ENCODE measurements around the gene POU2F1.

DNA sequence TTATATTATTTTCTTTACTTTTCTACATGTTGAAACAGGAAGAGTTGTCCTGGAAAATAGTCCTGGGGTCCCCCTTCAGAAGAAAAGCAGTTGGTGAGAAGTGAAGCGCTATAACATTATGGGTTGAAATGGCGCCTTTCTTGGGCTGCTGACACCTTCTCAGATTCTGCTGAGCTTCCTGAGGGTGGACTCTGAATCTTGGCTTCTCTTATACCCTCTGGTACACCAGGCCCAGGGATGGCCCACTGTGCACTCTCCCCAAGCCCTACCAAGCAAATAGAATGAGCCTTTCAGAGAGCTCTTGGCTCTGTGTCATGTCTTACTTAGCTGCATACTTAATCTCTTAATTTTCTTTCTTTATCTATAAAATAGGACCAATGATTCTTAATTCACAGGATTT lies 255.4 kb downstream of the POU2F1 start:
- TF ChIP-seq, protein P1, sequence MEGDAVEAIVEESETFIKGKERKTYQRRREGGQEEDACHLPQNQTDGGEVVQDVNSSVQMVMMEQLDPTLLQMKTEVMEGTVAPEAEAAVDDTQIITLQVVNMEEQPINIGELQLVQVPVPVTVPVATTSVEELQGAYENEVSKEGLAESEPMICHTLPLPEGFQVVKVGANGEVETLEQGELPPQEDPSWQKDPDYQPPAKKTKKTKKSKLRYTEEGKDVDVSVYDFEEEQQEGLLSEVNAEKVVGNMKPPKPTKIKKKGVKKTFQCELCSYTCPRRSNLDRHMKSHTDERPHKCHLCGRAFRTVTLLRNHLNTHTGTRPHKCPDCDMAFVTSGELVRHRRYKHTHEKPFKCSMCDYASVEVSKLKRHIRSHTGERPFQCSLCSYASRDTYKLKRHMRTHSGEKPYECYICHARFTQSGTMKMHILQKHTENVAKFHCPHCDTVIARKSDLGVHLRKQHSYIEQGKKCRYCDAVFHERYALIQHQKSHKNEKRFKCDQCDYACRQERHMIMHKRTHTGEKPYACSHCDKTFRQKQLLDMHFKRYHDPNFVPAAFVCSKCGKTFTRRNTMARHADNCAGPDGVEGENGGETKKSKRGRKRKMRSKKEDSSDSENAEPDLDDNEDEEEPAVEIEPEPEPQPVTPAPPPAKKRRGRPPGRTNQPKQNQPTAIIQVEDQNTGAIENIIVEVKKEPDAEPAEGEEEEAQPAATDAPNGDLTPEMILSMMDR (IDR thresholded peaks at IDR 0.05), result no peak
- no peak for TF ChIP-seq POLR2A (IDR thresholded peaks at IDR 0.05)

Measured in Peyer's patch (tissue), 4 donors.